HFF-Myc (cell line): Measurements from ENCODE around the gene BCAS4.
"Not testable (repeated sequence)": the region's sequence is repeated elsewhere in the genome, so short reads cannot be mapped to it uniquely, and the experiment has no call there.

Experiments used
- DNase-seq: peaks from one replicate; pipeline ENCODE4 v3.0.0-alpha.2; 2011; ENCODE audit warnings: low read depth; ENCODE audit errors: extremely low read depth
- H3K4me3 ChIP-seq: replicated peaks from 2 replicates; pipeline ENCODE4 v1.5.1; 2011; ENCODE audit warnings: low read depth, mild to moderate bottlenecking, control low read depth, low read length
- TF ChIP-seq, protein P1 (sequence below): IDR thresholded peaks from 2 replicates; pipeline ENCODE4 v1.5.1; 2012; ENCODE audit warnings: mild to moderate bottlenecking, low read depth, low read length, control low read depth; ENCODE audit errors: missing control alignments

BCAS4 gene

DNA sequence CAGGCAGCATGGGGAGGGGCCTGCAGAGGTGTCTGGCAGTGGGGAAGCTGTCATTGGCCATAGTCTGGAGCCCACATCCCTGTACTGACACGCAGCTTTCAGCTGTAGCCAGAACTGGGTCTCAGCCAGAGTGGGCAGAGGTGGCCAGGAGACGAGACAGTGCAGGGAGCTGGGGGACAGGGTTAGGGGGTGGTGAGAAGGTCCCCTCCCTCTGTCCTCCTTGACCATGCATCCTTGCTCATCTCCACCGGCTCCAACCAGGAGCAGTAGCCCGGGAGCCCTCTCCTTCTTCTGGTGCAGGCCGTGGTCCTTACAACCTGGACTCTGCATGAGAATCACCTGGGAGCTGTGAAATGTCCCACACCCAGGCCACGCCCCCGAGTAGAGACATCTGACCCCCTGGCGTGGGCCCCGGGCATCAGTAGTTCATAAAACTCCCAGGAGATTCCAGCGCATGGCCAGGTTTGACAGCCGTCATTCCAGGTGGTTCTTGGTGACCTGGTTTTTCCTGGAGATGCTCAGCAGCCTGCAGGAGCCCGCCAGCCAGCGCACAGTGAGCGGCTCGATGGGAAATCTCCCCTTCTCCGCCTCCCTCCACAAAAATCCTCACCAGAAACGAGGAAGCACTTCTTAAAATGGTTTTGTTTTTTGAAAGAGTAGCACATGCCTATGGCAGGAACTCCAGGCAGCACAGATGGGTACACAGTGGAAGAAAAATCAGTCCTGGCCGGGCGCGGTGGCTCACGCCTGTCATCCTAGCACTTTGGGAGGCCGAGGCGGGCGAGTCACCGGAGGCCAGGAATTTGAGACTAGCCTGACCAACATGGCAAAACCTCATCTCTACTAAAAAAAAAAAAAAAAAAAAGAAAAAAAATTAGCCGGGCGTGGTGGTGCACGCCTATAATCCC is 80.2 kb downstream of the BCAS4 start:
- TF ChIP-seq, protein P1, sequence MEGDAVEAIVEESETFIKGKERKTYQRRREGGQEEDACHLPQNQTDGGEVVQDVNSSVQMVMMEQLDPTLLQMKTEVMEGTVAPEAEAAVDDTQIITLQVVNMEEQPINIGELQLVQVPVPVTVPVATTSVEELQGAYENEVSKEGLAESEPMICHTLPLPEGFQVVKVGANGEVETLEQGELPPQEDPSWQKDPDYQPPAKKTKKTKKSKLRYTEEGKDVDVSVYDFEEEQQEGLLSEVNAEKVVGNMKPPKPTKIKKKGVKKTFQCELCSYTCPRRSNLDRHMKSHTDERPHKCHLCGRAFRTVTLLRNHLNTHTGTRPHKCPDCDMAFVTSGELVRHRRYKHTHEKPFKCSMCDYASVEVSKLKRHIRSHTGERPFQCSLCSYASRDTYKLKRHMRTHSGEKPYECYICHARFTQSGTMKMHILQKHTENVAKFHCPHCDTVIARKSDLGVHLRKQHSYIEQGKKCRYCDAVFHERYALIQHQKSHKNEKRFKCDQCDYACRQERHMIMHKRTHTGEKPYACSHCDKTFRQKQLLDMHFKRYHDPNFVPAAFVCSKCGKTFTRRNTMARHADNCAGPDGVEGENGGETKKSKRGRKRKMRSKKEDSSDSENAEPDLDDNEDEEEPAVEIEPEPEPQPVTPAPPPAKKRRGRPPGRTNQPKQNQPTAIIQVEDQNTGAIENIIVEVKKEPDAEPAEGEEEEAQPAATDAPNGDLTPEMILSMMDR: no peak
- no peak for DNase-seq
- no peak overlapping the region for H3K4me3 ChIP-seq

DNA sequence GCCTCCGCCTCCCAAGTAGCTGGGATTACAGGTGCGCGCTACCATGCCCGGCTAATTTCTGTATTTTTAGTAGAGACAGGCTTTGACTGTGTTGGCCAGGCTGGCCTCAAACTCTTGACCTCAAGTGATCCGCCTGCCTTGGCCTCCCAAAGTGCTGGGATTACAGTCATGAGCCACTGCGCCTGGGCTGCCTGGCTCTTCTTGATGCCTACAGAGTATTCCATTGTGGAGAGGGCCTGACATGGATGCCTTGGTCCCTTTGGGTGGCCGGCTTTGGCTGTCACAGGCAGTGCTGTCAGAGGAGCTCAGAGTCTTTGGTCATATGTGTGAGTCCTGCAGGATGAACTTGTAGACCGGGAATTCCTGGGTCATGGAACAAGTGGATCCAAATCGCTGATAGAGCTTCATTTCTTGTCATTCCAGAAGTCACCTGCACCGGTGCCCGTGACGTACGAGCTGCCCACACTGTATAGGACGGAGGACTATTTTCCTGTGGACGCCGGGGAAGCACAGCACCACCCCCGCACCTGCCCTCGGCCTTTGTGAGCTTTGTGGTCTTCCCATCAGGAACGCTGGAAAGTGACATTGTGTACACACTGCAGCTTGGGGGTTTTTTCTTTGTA is 81.3 kb downstream of the BCAS4 start:
- TF ChIP-seq, protein P1: no peak
- H3K4me3 ChIP-seq: no peak overlapping the region
- no peak for DNase-seq

DNA sequence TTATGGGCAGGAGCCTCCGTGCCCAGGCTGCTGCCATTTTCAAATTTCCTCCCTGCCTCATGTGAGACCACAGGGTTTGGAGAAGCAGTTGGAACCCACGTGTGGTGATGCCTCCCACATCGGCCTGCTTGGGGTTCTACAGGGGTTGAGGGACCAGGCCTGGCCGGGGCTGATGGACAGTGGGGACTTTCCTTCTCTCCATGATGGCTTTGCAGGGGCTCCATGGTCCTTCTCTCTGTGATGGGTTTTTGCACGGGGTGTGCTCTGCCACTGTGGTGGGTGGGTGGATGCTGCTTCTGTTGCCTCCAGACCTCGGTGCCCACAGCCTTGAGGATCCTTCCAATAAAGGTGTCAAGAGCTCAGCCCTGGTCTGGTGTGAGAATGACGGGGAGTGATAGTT is 82.0 kb downstream of the BCAS4 start:
- H3K4me3 ChIP-seq: no peak overlapping the region
- DNase-seq: no peak
- TF ChIP-seq, protein P1: no peak

DNA sequence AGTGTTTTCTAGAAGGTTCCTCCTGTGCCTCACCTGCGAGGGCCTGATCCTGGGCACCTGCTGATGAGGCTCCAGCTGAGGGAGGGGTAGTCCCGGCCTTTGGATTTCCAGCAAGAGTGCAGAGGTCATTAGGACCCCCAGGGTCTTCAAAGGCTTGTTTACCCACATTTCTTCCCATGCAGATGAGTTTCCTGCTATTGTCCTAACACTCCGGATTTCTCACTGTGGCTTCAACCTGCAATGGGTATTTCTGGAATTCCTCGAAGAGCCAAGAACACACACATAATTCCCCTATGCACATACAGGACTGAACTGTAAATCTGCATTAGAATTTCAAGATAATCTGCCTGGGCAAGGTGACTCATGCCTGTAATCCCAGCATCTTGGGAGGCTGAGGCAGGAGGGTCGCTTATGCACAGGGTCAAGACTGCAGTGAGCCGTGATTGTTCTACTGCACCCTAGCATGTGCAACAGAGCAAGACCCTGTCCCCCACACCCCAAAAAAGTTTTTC is 82.4 kb downstream of the BCAS4 start:
- TF ChIP-seq, protein P1: no peak
- no peak for DNase-seq
- H3K4me3 ChIP-seq: no peak overlapping the region

DNA sequence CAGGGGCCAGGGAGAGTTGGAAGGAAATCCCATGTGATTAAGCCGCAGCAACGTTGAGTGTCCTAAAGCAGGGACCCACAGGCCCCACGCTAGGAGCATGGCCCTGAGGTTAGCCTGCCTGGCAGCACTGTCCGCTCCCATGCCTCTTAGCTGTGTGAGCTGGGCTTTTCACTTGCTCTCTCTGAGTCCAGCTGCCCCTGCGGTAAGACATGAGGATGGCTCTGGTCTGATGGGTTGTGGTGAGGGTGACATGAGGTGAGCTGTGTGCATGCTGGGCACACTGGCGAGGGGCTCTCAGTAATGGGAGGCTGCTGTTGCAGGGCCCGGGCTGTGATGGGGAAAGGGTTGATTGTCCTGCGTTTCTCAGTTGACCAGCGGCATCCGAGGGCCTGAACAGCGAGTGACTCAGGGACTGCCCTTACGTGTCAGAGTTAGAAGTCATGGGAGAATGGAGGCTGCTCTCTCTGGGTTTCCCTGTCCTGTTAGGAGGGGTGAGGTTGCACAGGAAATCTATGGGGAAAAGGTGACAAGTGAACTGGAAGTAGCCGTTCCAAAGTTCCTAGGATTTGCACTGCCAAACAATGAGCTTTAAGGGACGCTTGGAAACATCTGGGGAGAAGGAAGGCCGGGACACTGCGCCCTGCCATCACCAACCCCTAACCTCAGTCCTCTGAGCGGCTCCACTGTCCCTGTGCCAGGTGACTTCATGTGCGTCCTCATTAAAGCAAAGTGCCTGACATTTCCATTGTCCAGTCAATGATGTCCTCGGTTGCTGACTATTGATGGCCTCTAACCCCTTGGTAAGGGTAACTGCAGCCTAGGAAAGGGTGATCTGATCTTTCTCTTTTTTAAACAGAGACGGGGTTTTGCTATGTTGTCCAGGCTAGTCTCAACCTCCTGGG is 85.0 kb downstream of the BCAS4 start:
- DNase-seq: no peak
- H3K4me3 ChIP-seq: no peak overlapping the region
- TF ChIP-seq, protein P1: no peak

DNA sequence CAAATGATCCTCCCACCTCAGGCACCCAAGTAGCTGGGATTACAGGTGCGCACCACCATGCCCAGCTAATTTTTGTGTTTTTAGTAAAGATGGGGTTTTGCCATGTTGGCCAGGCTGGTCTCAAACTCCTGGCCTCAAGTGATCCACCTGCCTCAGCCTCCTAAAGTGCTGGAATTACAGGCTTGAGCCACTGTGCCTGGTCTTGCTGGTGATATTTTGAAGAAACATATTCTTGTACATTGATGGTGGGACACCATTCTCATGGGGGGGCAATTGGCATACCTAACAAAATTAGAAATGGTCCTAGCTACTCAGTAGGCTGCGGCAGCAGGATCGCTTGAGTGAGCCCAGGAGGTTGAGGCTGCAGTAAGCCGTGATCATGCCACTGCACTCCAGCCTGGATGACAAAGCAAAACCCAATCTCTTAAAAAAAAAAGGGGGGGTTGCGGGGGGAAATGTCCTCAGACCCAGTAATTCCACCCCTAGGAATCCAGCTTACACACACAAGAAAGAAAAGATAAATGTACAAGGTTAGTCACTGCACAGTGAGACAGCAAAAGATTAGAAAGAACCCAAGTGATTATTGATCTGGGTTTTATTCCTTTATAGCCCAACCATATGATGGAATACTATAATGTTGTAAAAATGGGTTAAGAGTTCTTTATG is 87.0 kb downstream of the BCAS4 start:
- DNase-seq, H3K4me3 ChIP-seq: not testable (repeated sequence)
